HG03097 (cell line): ENCODE results near the gene LIFR.

Source experiments
- ATAC-seq: cut with Tn5 transposase; IDR thresholded peaks from one replicate; pipeline ENCODE4 v1.9.1; 2021; ENCODE audit not compliant: unreplicated experiment, low FRiP score

The LIFR gene

DNA sequence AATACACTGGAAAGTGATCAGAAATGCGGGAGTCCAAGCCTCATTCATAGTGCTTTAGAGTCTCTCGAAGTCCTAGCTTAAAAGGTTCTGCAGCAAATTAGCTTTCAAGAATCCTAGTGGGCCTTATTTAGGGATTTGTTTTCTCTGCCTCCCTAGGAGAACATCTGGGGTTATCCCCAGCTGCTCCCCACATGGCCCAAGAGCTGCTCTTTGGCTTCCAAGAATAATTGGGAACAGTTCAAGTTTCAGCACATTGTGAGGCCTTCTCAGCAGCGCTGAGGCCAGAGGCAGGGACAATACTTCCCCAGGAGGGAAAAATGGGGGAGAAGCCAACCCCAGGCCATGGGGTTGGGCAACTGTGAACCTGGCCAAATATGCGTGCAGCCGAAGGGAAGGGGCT lies 108.7 kb downstream of the LIFR start:
- no peak for ATAC-seq

DNA sequence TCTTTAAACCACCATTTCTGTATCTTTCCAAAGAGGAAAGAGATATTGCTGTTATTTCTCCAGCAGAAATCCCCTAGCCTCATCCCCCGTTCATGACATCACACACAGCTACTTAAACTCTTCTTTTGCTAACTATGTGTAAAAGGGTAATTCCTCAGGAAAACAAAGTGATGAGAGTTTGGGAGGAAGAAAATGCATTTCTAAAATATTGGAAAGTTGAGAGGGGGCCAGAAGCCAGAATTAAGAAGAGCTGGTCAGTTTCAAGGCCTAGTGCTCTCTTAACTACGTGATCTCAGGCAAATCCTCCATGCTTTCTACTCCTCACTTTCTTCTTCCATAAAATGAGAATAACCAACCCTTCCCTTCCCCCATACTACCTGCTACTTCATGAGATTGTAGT lies 109.4 kb downstream of the LIFR start:
- no peak for ATAC-seq

DNA sequence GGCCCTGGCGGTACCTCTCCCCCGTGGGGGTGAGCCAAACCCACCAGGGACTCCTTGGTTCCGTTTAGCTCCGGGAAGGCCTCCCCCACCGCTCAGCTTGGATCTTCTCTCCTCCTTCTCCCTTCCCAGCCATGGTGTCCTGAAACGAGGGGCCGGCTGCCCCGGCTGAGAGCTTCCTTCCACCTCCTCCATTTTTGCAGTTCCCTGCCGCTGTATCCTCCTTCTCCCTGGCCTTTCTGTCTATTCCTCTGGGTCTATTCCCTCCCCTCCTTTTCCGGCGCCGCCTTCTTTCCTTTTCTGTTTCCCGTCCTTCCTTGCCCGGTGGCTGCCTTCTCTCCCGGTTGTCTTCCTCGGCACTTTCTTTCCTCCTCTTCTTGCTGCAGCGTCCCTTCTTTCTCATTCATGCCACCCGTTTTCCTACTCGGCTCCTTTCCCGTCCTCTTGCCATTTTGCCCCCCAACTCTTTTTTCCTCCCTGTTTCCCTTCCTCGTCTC lies 110.4 kb downstream of the LIFR start:
- ATAC-seq = no peak

DNA sequence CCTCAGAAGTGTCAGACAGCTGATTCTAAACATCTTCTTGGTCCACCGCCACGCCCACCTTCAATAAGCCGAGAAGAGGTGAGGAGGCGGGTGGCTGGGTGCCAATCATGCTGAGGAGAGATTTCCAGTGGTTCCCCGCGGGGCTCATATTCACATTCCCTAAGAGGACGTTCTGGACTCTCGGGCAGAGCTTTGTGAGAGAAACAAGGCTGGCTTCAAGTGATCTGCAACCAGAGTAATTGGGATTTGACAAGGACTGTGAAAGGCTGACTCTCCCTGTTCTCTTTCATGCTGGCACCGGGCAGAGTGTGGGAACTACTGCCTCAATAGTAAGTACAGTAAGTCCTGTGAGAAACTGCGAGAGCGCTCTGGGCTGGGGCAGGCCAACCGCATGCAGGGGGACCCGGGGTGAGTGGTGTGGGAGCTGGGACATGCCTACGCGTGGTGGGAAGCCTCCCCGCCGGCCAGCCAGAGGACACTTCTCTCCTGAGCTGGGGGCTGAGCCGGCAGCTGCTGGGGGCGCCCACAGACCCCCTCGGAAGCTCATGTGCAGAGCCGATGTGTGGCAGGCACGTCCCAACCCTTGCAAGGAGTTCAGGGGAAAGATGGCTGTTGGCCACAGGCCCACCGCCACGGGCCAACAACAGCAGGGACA lies 110.9 kb downstream of the LIFR start:
- ATAC-seq = no peak

DNA sequence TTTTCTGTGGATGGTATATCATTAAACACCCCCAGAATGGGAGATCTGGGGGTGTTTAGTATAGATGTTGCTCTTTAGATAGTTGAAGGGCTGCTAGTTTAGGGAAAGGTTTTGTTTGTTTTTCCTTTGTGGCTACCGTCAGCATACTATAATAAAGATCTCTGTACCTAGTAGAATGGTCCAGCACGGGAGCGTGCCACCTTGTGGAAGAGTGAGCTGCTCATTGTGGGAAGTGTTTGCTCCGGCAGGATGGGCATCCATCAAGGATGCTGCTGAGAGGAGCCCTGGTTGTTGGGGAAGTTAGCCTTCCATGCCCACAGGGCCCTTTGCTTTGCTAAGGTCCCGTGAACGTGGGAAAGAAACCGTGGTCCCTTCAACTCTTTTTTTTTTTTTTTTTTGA lies 113.1 kb downstream of the LIFR start:
- no peak for ATAC-seq

DNA sequence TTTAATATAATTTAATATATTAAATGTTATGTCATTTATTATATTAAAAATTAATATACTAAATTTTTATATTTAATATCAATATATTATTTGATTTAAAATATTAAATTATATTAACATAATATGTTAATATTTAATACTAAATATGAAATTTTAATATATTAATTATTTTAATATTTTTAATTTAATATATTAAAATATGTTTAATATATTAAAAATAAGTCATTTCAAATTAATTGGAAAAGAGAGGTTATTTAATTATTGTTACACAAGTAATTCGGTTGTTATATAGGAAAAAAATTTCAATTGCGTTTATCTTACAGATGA lies 114.2 kb downstream of the LIFR start:
- no peak for ATAC-seq

DNA sequence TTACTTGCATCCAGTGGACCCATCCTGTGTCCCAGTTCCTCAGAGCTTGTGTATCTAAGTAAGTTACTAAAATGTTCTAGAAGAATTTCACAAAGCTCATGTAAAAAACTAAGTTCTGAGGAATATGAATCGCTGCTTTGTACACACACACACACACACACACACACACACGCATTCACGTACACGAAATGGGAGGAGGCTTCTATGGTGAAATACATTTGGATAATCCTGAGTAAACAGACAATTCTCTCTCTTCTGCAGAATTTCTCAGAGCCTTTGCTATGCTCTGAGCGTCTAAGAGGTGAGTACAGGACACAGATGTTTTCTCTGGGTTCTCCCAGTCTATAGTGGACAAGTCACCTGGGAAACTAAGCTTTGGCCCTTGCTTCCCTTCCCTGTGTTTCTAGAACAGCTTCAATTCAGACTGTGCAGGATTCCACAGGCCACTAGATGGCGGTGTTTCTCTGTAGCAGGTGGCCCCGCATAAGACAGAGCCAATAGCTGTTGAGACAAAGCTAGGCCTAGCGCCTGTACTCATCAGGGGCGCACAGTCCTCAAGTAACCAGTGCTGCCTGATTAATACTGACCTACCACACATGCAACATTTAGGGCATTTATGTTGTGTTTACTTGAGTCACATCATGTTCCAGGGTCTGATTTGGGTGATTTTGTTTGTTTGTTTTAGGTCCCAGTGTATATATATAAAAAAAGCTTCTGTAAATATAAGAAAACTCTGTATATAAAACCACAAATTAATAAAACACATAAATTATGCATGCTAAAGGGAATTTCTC lies 114.8 kb downstream of the LIFR start:
- peak; percentile 98 for ATAC-seq

DNA sequence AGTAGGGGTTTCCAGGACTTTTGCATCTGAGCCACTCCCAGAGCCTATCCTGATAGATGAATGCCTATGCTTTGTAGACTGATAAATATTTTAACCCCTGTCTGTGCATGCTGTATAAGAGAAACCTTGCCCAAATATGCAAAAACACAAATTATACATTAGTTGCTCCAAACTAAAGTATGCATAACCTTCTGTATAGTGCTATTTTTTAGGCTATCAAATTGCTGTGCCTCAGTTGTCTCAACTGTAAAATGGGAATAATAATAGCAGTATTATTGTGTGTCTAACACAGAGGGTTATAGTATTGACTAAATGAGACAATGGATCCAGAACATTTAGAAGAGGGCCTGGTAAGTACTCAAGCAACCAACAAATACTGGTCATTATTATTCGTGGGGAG lies 117.7 kb downstream of the LIFR start:
- no peak for ATAC-seq

DNA sequence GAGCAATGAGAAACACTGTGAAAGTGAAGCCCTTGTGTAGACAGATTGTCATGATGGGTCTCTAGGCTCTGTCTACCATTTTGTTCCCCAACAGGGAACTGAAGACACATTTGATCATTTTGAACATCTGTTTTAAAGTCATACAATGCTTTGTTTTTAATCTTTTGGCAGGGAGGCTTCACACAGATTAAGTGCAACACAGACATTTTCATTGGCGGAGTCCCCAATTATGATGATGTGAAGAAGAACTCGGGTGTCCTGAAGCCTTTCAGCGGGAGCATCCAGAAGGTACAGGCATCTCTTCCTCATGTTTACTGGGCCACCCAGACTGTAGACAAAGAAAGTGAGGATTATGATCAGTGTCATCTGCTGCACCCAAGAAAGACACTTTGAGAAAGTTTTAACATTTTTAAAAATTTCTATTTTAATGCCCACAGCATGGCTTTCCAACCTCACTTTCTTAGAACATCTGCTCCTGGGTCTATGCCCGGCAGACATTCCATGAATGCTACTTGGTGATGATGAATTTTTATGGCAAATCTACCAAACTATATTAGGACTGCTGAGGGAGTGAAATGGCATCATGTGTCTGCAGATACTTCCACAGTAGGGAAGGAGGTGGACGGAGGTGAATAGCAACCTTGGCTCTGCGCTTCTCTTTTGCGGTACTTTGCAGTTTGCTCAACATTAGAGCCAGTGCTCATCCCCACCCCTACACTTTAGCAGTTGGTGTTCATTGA lies 121.3 kb downstream of the LIFR start:
- ATAC-seq = no peak

DNA sequence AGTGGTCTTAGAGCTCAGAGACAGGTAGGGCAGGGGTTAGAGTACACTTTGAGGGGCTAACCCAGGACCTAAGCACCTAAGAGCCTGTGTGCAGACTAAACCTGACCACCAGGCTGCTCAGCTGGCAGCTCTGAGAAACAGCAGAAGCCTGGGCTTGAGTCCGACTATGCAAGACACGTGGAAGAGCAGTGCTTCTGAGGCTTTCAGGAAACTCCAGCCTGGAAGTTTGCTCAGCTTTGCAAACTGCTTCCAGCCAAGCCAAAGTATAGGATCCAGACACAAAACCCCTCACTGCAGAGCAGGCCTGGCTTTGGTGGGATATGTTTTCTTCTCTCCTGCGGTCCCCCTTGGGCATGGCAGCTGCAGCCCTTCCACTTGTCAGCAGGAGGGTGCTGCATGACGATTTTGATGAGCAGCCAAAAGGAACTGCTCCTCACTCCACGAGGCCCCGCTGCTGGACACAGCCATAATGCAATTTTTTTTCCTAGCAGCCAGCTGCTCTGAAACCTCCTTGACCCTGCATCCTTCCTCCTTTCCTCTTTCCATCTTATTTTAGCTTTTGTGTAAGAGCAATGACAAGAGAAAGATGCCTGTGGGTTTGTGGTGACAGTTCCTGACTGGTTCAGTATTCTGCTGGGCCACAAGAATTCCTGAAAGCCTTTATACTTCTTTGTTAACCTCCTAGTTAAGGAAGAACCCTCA lies 123.1 kb downstream of the LIFR start:
- ATAC-seq = no peak

DNA sequence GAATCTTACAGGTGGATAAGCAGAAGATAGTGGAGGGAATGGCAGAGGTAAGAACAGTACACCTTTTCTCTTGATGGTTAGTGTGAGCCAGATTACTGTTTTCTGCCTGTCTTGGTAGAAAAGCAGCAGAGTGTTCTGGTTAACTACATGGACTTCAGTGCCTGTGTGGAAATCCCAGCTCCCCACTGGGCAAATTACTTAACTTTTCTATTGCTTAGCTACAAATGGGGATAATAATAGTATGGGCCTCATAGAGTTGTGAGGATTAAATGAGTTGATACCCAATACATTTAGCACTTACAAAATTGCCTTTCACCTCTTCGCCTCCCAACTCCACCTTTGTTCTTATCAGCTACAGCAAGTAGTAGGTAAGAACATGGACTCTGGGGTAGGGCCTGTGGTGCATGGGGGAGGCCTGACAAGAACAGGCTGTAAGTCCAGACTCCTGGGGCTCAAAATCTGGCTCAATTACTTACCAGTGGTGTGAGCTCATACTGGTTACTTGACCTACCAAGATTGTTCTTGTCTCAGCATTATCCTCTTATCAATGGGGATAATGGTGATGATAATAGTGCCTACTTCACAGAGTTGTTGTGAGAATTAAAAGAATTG lies 125.1 kb downstream of the LIFR start:
- no peak for ATAC-seq

DNA sequence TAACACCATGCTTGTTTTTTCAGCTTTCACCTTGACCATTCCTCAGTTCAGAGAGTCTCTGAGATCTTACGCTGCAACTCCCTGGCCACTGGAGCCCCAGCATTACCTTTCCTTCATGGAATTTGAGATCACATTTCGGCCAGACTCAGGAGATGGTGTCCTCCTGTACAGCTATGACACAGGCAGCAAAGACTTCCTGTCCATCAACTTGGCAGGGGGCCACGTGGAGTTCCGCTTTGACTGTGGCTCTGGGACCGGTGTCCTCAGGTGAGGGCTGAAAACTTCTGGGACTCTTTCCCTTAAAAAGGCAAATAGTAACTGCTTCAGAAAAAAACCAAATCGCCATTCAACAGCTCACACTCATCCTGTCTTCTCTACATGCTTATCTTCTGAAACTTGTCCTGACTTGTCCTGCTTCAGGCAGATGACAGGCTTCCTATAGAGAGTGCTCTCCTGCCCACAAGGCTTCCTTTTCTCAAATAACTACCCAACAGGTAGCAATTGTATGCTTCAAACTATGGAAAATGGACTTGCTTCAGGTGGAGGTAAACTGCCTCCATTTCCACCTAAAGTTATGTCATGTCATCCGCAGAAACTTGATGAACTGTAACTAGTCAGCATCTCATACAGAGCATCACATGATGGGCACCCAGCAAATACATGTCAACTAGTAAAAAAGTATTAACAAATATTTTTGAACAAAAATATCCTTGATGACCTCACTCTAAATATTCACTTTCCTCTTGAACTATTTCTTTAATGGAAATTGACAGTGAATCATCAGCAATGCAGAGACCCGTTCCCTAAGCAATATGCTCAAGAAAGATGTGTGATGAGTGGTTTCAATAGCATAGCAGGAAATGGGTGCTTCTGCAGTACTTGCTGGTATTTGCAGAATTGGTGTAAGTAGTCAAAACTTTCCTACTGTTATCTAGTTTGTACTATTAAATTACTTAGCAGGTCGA lies 129.2 kb downstream of the LIFR start:
- ATAC-seq = no peak

DNA sequence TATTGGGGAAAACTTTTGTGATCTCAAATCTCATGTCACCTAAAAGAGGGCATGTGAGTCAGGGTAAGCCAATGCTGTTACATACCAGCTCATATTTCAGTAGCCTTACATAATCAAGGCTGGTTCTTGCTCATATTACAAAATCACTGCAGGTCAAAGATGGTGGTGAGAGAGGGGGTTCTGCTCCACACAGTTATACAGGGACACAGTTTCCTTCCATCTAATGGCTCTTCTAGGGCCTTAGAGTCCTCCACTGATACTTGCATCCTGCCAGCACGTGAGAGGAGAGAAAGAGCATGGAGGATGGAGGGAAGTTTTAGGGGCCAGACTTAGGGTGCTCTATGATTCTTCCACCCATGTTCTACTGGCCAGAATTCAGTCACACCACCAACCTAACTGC lies 130.0 kb downstream of the LIFR start:
- no peak for ATAC-seq
